K562 (cell line): Measurements from ENCODE around the gene PRUNE1. TPM values are rescaled to one million over a fixed set of nuclear protein-coding genes. Genes with fewer than 3 reads are reported as not detected.

Experiments used
- ATF6 ChIP-seq: sonication (generic); formaldehyde crosslinking; IDR thresholded peaks from 2 replicates; pipeline ENCODE4 v1.4.0; 2020; ENCODE audit warnings: mild to moderate bottlenecking, missing genetic modification reagents
- CUX1 ChIP-seq: fragments of 200-800 bp; sonication (Bioruptor generic); IDR thresholded peaks from 2 replicates; pipeline ENCODE4 v1.6.1; 2016; ENCODE audit warnings: missing genetic modification characterization, missing compliant biosample characterization
- FOSL1 ChIP-seq: fragments of 200-800 bp; sonication (Bioruptor generic); conservative IDR thresholded peaks from 2 replicates; pipeline ENCODE4 v1.6.1; 2016; ENCODE audit warnings: missing genetic modification characterization, missing compliant biosample characterization
- MBD1 ChIP-seq: fragments of 250-450 bp; sonication (Bioruptor Pico); IDR thresholded peaks from 2 replicates; pipeline ENCODE4 v1.8.0; 2022; ENCODE audit warnings: inconsistent platforms
- NUFIP1 ChIP-seq: fragments of 450-650 bp; IDR thresholded peaks from 2 replicates; pipeline ENCODE4 v1.6.1; 2018; ENCODE audit not compliant: partially characterized antibody
- PML ChIP-seq: IDR thresholded peaks from 2 replicates; pipeline ENCODE4 v1.6.1; 2012; ENCODE audit warnings: low read length, inconsistent platforms
- ZBTB11 ChIP-seq, 3 experiments: fragments of 200-800 bp in 1 of 3; fragments of 250-450 bp in 1 of 3; fragments of 450-650 bp in 1 of 3; sonication (Bioruptor Pico) in 1 of 3; sonication (Bioruptor generic) in 1 of 3; formaldehyde crosslinking in 1 of 3; IDR thresholded peaks; 2 replicates each; pipeline versions ENCODE4 v1.6.1 to v1.8.0; 2016 to 2022; ENCODE audit warnings: mild to moderate bottlenecking in 2 of 3, missing genetic modification characterization in 2 of 3, missing compliant biosample characterization in 1 of 3, moderate library complexity in 1 of 3
- ZC3H8 ChIP-seq: fragments of 450-650 bp; IDR thresholded peaks from 2 replicates; pipeline ENCODE4 v1.6.1; 2017
- ZFP91 ChIP-seq: sonication (generic); formaldehyde crosslinking; IDR thresholded peaks from 2 replicates; pipeline ENCODE4 v1.8.0; 2022; ENCODE audit warnings: mild to moderate bottlenecking, missing genetic modification reagents
- polyA plus RNA-seq, 8 experiments: library from polyadenylated mRNA; depleted of rRNA in 4 of 8; stranded (reverse) in 5 of 8; unstranded in 3 of 8; fragments of >200 nt; fragmentation: Nextera tagmentation in 2 of 8; fragmentation: Illumina TruSeq in 1 of 8; extraction: Ambion mirVana in 2 of 8; extraction: Trizol in 1 of 8; gene quantifications; 2 replicates each; pipeline versions ENCODE4 v1.2.1 to v1.2.3, GENCODE V29; 2011 to 2014; ENCODE audit warnings: inconsistent platforms in 1 of 8, missing spikeins in 1 of 8
- total RNA-seq, 7 experiments: library from RNA; depleted of rRNA in 6 of 7; stranded (reverse); fragments of >200 nt in 6 of 7; fragmentation: Illumina TruSeq in 2 of 7; extraction: Trizol in 2 of 7; gene quantifications; 2 replicates each; pipeline versions ENCODE4 v1.2.1 to v1.2.3, GENCODE V29; 2011 to 2021; ENCODE audit warnings: low replicate concordance in 1 of 7
- TF ChIP-seq, protein P1 (sequence below): fragments of 250-450 bp; sonication (Bioruptor Pico); IDR thresholded peaks from 2 replicates; pipeline ENCODE4 v1.9.0; 2021; ENCODE audit warnings: mild to moderate bottlenecking

PRUNE1 gene
- total and polyA plus RNA-seq, 9 of the 15 experiments (the other 6 are each of a cell fraction or from before 2014, with no cell fraction given): 16.7 to 48.3 (median 26.2) TPM

GRCh38 chr1:151059109-151060006, 51.1 kb downstream of the PRUNE1 start, which contains the start of gene CDC42SE1 (continued):
- TF ChIP-seq ZBTB11 (CRISPR knock-in tag; IDR thresholded peaks at IDR 0.05) (peak; percentile 78 to 94 (median 92); a peak in 5 of 6 replicates), MBD1 (no peak), FOSL1 (tag) (no peak), ZC3H8 (no peak), ZFP91 (no peak), NUFIP1 (no peak), ATF6 (CRISPR knock-in tag) (no peak), CUX1 (CRISPR knock-in tag) (no peak), PML (peak; percentile 72; the same call in 1 of the 2 replicates)
- TF ChIP-seq, protein P1, sequence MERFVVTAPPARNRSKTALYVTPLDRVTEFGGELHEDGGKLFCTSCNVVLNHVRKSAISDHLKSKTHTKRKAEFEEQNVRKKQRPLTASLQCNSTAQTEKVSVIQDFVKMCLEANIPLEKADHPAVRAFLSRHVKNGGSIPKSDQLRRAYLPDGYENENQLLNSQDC (CRISPR knock-in tag): no peak
